Breast epithelium (tissue), 4 donors: Measurements from ENCODE around the gene SDK2. TPM values are rescaled to one million over a fixed set of nuclear protein-coding genes. Genes with fewer than 3 reads are reported as not detected.

Experiments
- DNase-seq, 2 donors: peaks; one replicate each; pipeline ENCODE4 v3.0.0-alpha.2; 2019; ENCODE audit warnings: low spot score in 2 of 2
- H3K27ac ChIP-seq, 2 donors: fragments of 200-600 bp; sonication (generic) in 1 of 2; one replicate each; pipeline ENCODE4 v1.5.1; 2016 to 2019; ENCODE audit warnings: mild to moderate bottlenecking in 1 of 2
- H3K27me3 ChIP-seq, 2 donors: fragments of 200-600 bp; sonication (generic) in 1 of 2; one replicate each; pipeline versions ENCODE4 v1.5.1 to v1.6.0; 2017 to 2019; ENCODE audit warnings: control low read depth in 1 of 2, mild to moderate bottlenecking in 1 of 2
- H3K36me3 ChIP-seq: fragments of 200-600 bp; one replicate; pipeline ENCODE4 v1.5.1; 2019
- H3K4me1 ChIP-seq, 2 donors: fragments of 200-600 bp; sonication (generic); one replicate each; pipeline ENCODE4 v1.5.1; 2016 to 2019; ENCODE audit warnings: control low read depth in 1 of 2
- H3K4me3 ChIP-seq, 3 donors: fragments of 200-600 bp; sonication (generic); 1 replicate in 2 of 3; 2 replicates in 1 of 3; pipeline ENCODE4 v1.5.1; 2016 to 2019; ENCODE audit warnings: mild to moderate bottlenecking in 3 of 3, moderate library complexity in 2 of 3
- H3K9me3 ChIP-seq, 2 donors: fragments of 200-600 bp; sonication (generic) in 1 of 2; one replicate each; pipeline ENCODE4 v1.5.1; 2016 to 2019; ENCODE audit warnings: control low read depth in 1 of 2
- CTCF ChIP-seq, 3 donors: fragments of 450-650 bp; IDR thresholded peaks; one replicate each; pipeline ENCODE4 v1.5.1; 2016 to 2017; ENCODE audit warnings: antibody characterized with exemption in 3 of 3, mild to moderate bottlenecking in 3 of 3, moderate library complexity in 3 of 3
- POLR2A ChIP-seq: fragments of 450-650 bp; IDR thresholded peaks from one replicate; pipeline ENCODE4 v1.6.1; 2016; ENCODE audit warnings: antibody characterized with exemption, mild to moderate bottlenecking, moderate library complexity
- POLR2AphosphoS5 ChIP-seq, 3 donors: sonication (generic); formaldehyde crosslinking; IDR thresholded peaks; one replicate each; pipeline ENCODE4 v1.6.1; 2017; ENCODE audit warnings: antibody characterized with exemption in 3 of 3
- intact Hi-C: fragments of 100-400 bp; cut with DNase I; formaldehyde crosslinking; loops from one replicate; pipeline ENCODE4 v1.15.1; 2023; ENCODE audit warnings: low total_unique reads
- total RNA-seq, 3 donors: library from RNA; depleted of rRNA; stranded (reverse); fragments of >200 nt; gene quantifications; one replicate each; pipeline ENCODE4 v1.1.0, GENCODE V29; 2016

The SDK2 gene
- total RNA-seq, 3 donors from 2014 or later = 0.16 to 2.9 (median 2.6) TPM

GRCh38 chr17:73471924-73472323, 172.3 kb downstream of the SDK2 start:
- Histone ChIP-seq H3K27me3 (peaks cover 0 to 9% of the 10 kb centered on the region in 2 donors), H3K36me3 (no peaks in the 10 kb centered on the region), H3K4me1 (no peaks in the 10 kb centered on the region), H3K27ac (no peak overlapping the region), H3K9me3 (no peaks in the 10 kb centered on the region), H3K4me3 (no peak overlapping the region)
- TF ChIP-seq POLR2A (no peak), CTCF (IDR thresholded peaks at IDR 0.05) (no peak), POLR2AphosphoS5 (IDR thresholded peaks at IDR 0.05) (no peak)
- no peak for DNase-seq
- intact Hi-C loops = no loop called here

- intact Hi-C loops = no loop called here
- Histone ChIP-seq H3K27ac (no peak overlapping the region), H3K27me3 (no peaks in the 10 kb centered on the region), H3K36me3 (no peaks in the 10 kb centered on the region), H3K4me1 (no peaks in the 10 kb centered on the region), H3K4me3 (no peak overlapping the region), H3K9me3 (no peaks in the 10 kb centered on the region)
- TF ChIP-seq POLR2AphosphoS5 (IDR thresholded peaks at IDR 0.05) (no peak), POLR2A (no peak)
- no peak for DNase-seq
Observed at GRCh38 chr17:73470316-73470826, 173.9 kb downstream of the SDK2 start.

- Histone ChIP-seq H3K36me3 (no peaks in the 10 kb centered on the region), H3K9me3 (no peaks in the 10 kb centered on the region), H3K4me3 (no peak overlapping the region), H3K4me1 (no peaks in the 10 kb centered on the region), H3K27ac (no peak overlapping the region), H3K27me3 (no peaks in the 10 kb centered on the region)
- DNase-seq = no peak
- TF ChIP-seq POLR2A (no peak), POLR2AphosphoS5 (IDR thresholded peaks at IDR 0.05) (no peak), CTCF (IDR thresholded peaks at IDR 0.05) (no peak)
- intact Hi-C loops = no loop called here
Observed at GRCh38 chr17:73469311-73469710, 174.9 kb downstream of the SDK2 start.

- intact Hi-C loops = no loop called here
- H3K36me3 ChIP-seq = no peaks in the 10 kb centered on the region
- no peak for DNase-seq
Observed at GRCh38 chr17:73468221-73468620, 176.0 kb downstream of the SDK2 start.

GRCh38 chr17:73467651-73468050, 176.6 kb downstream of the SDK2 start:
- H3K9me3 ChIP-seq = no peaks in the 10 kb centered on the region
- no peaks in the 10 kb centered on the region for H3K4me1 ChIP-seq
- no peaks in the 10 kb centered on the region for H3K27me3 ChIP-seq
- intact Hi-C loops = loop anchor here (2.0 kb wide), 1 partner anchor 59 kb away; no protein-coding TSS in a partner anchor
- no peak for DNase-seq
- TF ChIP-seq POLR2AphosphoS5 (IDR thresholded peaks at IDR 0.05) = no peak
- no peak for TF ChIP-seq POLR2A
- no peak for TF ChIP-seq CTCF (IDR thresholded peaks at IDR 0.05)
- no peak overlapping the region for H3K4me3 ChIP-seq
- H3K27ac ChIP-seq = no peak overlapping the region
- H3K36me3 ChIP-seq = no peaks in the 10 kb centered on the region

More at GRCh38 chr17:73468221-73468620, 176.0 kb downstream of the SDK2 start:
- TF ChIP-seq POLR2A (no peak), CTCF (IDR thresholded peaks at IDR 0.05) (no peak), POLR2AphosphoS5 (IDR thresholded peaks at IDR 0.05) (no peak)
- H3K27me3 ChIP-seq = no peaks in the 10 kb centered on the region
- H3K4me3 ChIP-seq = no peak overlapping the region
- H3K4me1 ChIP-seq = no peaks in the 10 kb centered on the region
- H3K9me3 ChIP-seq = no peaks in the 10 kb centered on the region
- H3K27ac ChIP-seq = no peak overlapping the region
